Measurements from ENCODE around the gene F7. TPM values are rescaled to one million over a fixed set of nuclear protein-coding genes. Genes with fewer than 3 reads are reported as not detected.
"Not testable (repeated sequence)": the region's sequence is repeated elsewhere in the genome, so short reads cannot be mapped to it uniquely, and the experiment has no call there.

Gene F7
- total and polyA plus RNA-seq, 12 donors: 0.04 to 0.45 (median 0.20) TPM; not detected in 7

- intact Hi-C loops (cut with DNase I): no loop called here
- peaks cover 0 to 46% (median 0%) of the 10 kb centered on the region in 9 donors for H3K36me3 ChIP-seq
- H3K9me3 ChIP-seq: no peaks in the 10 kb centered on the region
- H3K4me3 ChIP-seq: no peak overlapping the region
- DNase-seq (no peak), ATAC-seq (peak in 2 of 8 donors; percentile 6 to 15)
- no peaks in the 10 kb centered on the region for H3K4me1 ChIP-seq
- peaks cover 0 to 3% (median 0%) of the 10 kb centered on the region in 7 donors for H3K27me3 ChIP-seq
- no peak overlapping the region for H3K27ac ChIP-seq
- WGBS, 2 donors: 93% methylated on average over 52 of the region's 52 CpGs
- no peak for TF ChIP-seq CTCF (IDR thresholded peaks at IDR 0.05)
These were observed 8.8 kb upstream of the F7 start for GRCh38 chr13:113096745-113097305.

- no peak for TF ChIP-seq CTCF (IDR thresholded peaks at IDR 0.05)
- Histone ChIP-seq H3K4me3 (no peak overlapping the region), H3K9me3 (no peaks in the 10 kb centered on the region), H3K4me1 (no peaks in the 10 kb centered on the region), H3K27ac (no peak overlapping the region), H3K36me3 (peaks cover 0 to 43% (median 0%) of the 10 kb centered on the region in 9 donors), H3K27me3 (peaks cover 0 to 3% (median 0%) of the 10 kb centered on the region in 7 donors)
- DNase-seq (no peak), ATAC-seq (no peak)
- 92 to 95% methylated on average over 7 of the region's 7 CpGs for WGBS, 2 donors
- intact Hi-C loops (cut with DNase I): no loop called here
These were observed 7.9 kb upstream of the F7 start for GRCh38 chr13:113097651-113098050.

GRCh38 chr13:113098162-113098732 is 7.3 kb upstream of the F7 start:
- no peak for TF ChIP-seq CTCF (IDR thresholded peaks at IDR 0.05)
- DNase-seq: no peak
- Histone ChIP-seq H3K4me1 (no peaks in the 10 kb centered on the region), H3K4me3 (no peak overlapping the region), H3K27ac (no peak overlapping the region), H3K27me3 (peaks cover 0 to 3% (median 0%) of the 10 kb centered on the region in 7 donors), H3K36me3 (peaks cover 0 to 43% (median 0%) of the 10 kb centered on the region in 9 donors), H3K9me3 (no peaks in the 10 kb centered on the region)
- no peak for ATAC-seq
- 83 to 91% methylated on average over 30 of the region's 30 CpGs for whole genome bisulfite sequencing, 2 donors
- intact Hi-C loops (cut with DNase I): no loop called here

- TF ChIP-seq CTCF (IDR thresholded peaks at IDR 0.05): no peak
- Histone ChIP-seq H3K36me3 (peaks cover 0 to 43% (median 0%) of the 10 kb centered on the region in 9 donors), H3K27me3 (peaks cover 0 to 4% (median 0%) of the 10 kb centered on the region in 7 donors), H3K4me3 (no peak overlapping the region), H3K27ac (no peak overlapping the region), H3K9me3 (no peaks in the 10 kb centered on the region), H3K4me1 (no peaks in the 10 kb centered on the region)
- DNase-seq: no peak
- intact Hi-C loops (cut with DNase I): no loop called here
- 78 to 83% methylated on average over 11 of the region's 11 CpGs for WGBS, 2 donors
- no peak for ATAC-seq
These were observed 6.4 kb upstream of the F7 start for GRCh38 chr13:113099142-113099541.

- H3K4me3 ChIP-seq; H3K9me3 ChIP-seq; H3K27ac ChIP-seq; intact Hi-C loops (cut with DNase I); DNase-seq; H3K4me1 ChIP-seq; H3K27me3 ChIP-seq: not testable (repeated sequence)
- whole genome bisulfite sequencing, 2 donors: 68 to 83% methylated on average over 10 of the region's 10 CpGs
- ATAC-seq: peak in 5 of 8 donors; percentile 11 to 36 (median 31)
- H3K36me3 ChIP-seq: peaks cover 0 to 14% (median 0%) of the 10 kb centered on the region in 9 donors
These were observed 3.3 kb upstream of the F7 start for GRCh38 chr13:113102302-113102701.

All from heart right ventricle (tissue), 16 donors.